PC-9 (cell line): ENCODE data around the gene SACS. TPM values are rescaled to one million over a fixed set of nuclear protein-coding genes. Genes with fewer than 3 reads are reported as not detected.

Experiments
- BruUV-seq: library from RNA; stranded (reverse); fragments of 400-500 nt; replicated peaks from 2 replicates; lab custom pipeline; 2021; lab: Mats Ljungman, UMichigan
- CTCF ChIA-PET: fragments of 300-600 bp; sonication (Branson Sonifier 250); formaldehyde crosslinking; loops from one replicate; lab custom pipeline; 2022; ENCODE audit warnings: antibody characterized with exemption; lab: Charles Lee
- POLR2A ChIA-PET: fragments of 300-600 bp; sonication (Branson Sonifier 250); formaldehyde crosslinking; loops from one replicate; lab custom pipeline; 2022; ENCODE audit warnings: antibody characterized with exemption; ENCODE audit not compliant: unreplicated experiment; lab: Charles Lee
- DNase-seq, 2 experiments: peaks; one replicate each; pipeline versions ENCODE4 v3.0.0 to v3.0.0-alpha.2; 2015 to 2022; ENCODE audit warnings: mixed read lengths in 1 of 2
- H2AFZ ChIP-seq: fragments of 200-600 bp; sonication (generic); 2 replicates; pipeline ENCODE4 v1.8.1; 2017; ENCODE audit warnings: antibody characterized with exemption
- H3F3A ChIP-seq: fragments of 200-600 bp; sonication (generic); 2 replicates; pipeline ENCODE4 v1.8.1; 2017; ENCODE audit warnings: antibody characterized with exemption, mild to moderate bottlenecking, low read depth; ENCODE audit not compliant: insufficient read depth
- H3K27ac ChIP-seq: fragments of 200-600 bp; sonication (generic); 2 replicates; pipeline ENCODE4 v1.6.1; 2016; ENCODE audit warnings: mixed run types
- H3K27me3 ChIP-seq: fragments of 200-600 bp; sonication (generic); 2 replicates; pipeline ENCODE4 v1.6.1; 2016; ENCODE audit warnings: low read depth, mixed run types; ENCODE audit not compliant: insufficient read depth
- H3K36me3 ChIP-seq: fragments of 200-600 bp; sonication (generic); 2 replicates; pipeline ENCODE4 v1.6.1; 2016; ENCODE audit warnings: low read depth, mixed run types
- H3K4me1 ChIP-seq: fragments of 200-600 bp; sonication (generic); replicated peaks from 2 replicates; pipeline ENCODE4 v1.6.1; 2016; ENCODE audit warnings: mixed run types; ENCODE audit not compliant: insufficient read depth
- H3K4me2 ChIP-seq: fragments of 200-600 bp; sonication (generic); 2 replicates; pipeline ENCODE4 v1.6.1; 2017; ENCODE audit warnings: mixed run types
- H3K4me3 ChIP-seq: fragments of 200-600 bp; sonication (generic); 2 replicates; pipeline ENCODE4 v1.6.1; 2016; ENCODE audit warnings: mixed run types
- H3K79me2 ChIP-seq: fragments of 200-600 bp; sonication (generic); 2 replicates; pipeline ENCODE4 v1.6.1; 2017; ENCODE audit warnings: low read depth, mixed run types
- H3K9me2 ChIP-seq: fragments of 200-600 bp; sonication (generic); 2 replicates; pipeline ENCODE4 v1.8.1; 2017; ENCODE audit warnings: mild to moderate bottlenecking; ENCODE audit not compliant: insufficient read depth
- H3K9me3 ChIP-seq: fragments of 200-600 bp; sonication (generic); 2 replicates; pipeline ENCODE4 v1.8.1; 2016; ENCODE audit warnings: low read depth; ENCODE audit not compliant: insufficient read depth
- H4K20me1 ChIP-seq: fragments of 200-600 bp; sonication (generic); 2 replicates; pipeline ENCODE4 v1.8.1; 2017; ENCODE audit not compliant: insufficient read depth
- EZH2 ChIP-seq: fragments of 200-600 bp; sonication (generic); IDR thresholded peaks from 2 replicates; pipeline ENCODE4 v1.8.0; 2017; ENCODE audit warnings: antibody characterized with exemption, low read depth
- intact Hi-C: fragments of 100-400 bp; cut with micrococcal nuclease; formaldehyde crosslinking; loops from one replicate; pipeline ENCODE4 v1.10.0; 2022; ENCODE audit not compliant: unreplicated experiment
- total RNA-seq: library from RNA; stranded (reverse); gene quantifications from 2 replicates; pipeline ENCODE4 v1.2.3, GENCODE V29; 2021
- TF ChIP-seq, protein P1 (sequence below): fragments of 200-600 bp; sonication (generic); conservative IDR thresholded peaks from 2 replicates; pipeline ENCODE4 v1.6.1; 2017; ENCODE audit warnings: mixed run types, antibody characterized with exemption, mild to moderate bottlenecking, moderate library complexity

The SACS gene
- total RNA-seq, 1 experiment from 2014 or later, result 1.4 TPM

DNA sequence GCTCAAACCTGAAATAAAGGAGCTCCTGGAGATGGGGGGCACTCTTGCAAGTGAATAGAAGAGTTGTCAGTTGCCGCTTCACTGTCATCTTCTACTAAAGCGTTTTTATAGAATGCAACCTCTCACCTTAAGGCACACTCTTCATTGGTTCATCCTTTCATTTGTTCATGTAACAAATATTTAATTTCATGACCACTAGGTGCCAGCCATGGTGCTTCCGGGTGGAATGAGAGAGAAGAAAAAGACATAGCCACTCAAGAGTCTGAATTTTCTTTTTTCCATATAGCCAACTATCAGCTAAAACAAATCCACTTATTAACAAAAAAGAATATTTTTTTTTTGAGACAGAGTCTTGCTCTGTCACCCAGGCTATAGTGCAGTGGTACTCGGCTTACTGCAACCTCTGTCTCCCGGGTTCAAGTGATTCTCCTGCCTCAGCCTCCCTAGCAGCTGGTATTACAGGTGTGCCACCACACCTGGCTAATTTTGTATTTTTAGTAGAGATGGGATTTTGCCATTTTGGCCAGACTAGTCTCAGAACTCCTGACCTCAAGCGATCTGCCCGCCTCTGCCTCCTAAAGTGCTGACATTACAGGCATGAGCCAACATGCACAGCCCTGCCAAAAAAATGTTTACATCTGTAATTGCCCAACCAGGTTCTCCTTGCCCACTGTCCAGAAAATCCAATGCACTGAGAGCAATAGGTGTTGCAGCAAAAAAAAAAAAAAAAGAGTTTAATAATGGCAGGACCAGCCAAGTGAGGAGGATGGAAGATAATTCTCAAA, 22.1 kb upstream of the SACS start:
- DNase-seq, result no peak

DNA sequence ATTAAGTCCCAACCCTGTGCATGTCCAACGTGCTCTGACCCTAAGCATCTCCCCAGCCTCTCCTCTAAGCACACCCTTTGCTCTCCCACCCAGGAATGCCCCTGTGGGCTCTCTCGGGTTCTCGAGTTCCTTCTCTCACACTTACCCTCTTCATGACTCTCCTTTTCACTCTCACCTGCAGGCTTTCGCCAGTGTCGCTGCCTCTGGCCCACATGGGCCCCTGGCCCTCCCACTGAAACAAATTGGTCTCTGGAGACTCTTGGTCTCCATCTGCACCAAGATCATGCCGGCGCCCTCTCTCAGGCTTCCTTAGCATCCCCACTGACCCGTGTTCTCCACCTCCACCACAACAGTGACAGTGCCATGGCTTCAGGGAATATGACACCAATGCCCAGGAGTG, 19.6 kb upstream of the SACS start:
- TF ChIP-seq EZH2, result no peak
- TF ChIP-seq, protein P1, sequence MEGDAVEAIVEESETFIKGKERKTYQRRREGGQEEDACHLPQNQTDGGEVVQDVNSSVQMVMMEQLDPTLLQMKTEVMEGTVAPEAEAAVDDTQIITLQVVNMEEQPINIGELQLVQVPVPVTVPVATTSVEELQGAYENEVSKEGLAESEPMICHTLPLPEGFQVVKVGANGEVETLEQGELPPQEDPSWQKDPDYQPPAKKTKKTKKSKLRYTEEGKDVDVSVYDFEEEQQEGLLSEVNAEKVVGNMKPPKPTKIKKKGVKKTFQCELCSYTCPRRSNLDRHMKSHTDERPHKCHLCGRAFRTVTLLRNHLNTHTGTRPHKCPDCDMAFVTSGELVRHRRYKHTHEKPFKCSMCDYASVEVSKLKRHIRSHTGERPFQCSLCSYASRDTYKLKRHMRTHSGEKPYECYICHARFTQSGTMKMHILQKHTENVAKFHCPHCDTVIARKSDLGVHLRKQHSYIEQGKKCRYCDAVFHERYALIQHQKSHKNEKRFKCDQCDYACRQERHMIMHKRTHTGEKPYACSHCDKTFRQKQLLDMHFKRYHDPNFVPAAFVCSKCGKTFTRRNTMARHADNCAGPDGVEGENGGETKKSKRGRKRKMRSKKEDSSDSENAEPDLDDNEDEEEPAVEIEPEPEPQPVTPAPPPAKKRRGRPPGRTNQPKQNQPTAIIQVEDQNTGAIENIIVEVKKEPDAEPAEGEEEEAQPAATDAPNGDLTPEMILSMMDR, result no peak
- POLR2A ChIA-PET, result no interaction called here
- H3K9me3 ChIP-seq, result no peaks in the 10 kb centered on the region

More for the DNA sequence above, 22.1 kb upstream of the SACS start:
- ChIA-PET CTCF (no interaction called here), POLR2A (no interaction called here)
- Histone ChIP-seq H3K4me2 (no peak overlapping the region), H3K27ac (no peak overlapping the region), H3K79me2 (no peaks in the 10 kb centered on the region), H3K9me2 (no peaks in the 10 kb centered on the region), H3K4me1 (no peaks in the 10 kb centered on the region), H3K9me3 (no peaks in the 10 kb centered on the region), H2AFZ (no peak overlapping the region), H3K4me3 (no peak overlapping the region), H3K36me3 (no peaks in the 10 kb centered on the region), H3K27me3 (peaks cover 32% of the 10 kb centered on the region), H4K20me1 (no peaks in the 10 kb centered on the region), H3F3A (no peaks in the 10 kb centered on the region)
- intact Hi-C loops, result no loop called here
- no TSS peak for BruUV-seq
- TF ChIP-seq, protein P1, result no peak
- TF ChIP-seq EZH2, result no peak

DNA sequence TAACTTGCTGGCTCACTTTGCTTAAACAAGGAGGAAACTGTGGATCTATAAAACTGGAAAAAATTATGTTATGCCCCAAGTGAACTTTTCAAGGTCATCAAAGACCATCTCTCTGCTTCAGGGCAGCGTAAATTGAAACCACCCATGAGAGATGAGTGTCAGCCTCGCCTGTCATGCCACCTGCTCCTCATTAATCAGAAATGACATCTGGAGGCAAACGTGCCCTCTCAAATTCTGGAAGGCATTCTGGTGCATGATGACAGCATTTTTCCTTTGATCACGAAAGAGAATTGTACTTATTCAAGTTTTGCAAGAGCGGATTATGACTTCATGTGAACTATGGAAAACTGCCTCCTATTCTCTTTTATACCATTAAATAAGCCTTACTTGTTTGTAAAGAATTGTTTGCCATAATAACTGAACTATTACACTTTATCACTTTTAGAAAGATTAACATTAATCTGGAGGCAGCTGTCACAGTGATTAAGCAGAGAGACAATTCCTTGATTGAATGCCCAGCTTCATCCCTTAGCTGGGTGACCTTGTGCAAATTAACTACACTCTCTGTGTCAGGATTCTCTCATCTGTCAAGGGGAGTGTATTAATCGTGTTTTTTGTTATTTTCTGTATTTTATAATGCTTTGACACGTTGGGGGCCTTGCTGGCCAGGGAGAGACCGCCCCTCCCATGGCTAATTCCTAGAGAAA, 17.0 kb upstream of the SACS start:
- no peak for DNase-seq
- Histone ChIP-seq H3K4me2 (no peak overlapping the region), H4K20me1 (no peaks in the 10 kb centered on the region), H3K4me1 (no peaks in the 10 kb centered on the region), H3K9me3 (no peaks in the 10 kb centered on the region), H3K4me3 (no peak overlapping the region), H2AFZ (no peak overlapping the region), H3K27ac (no peak overlapping the region), H3K27me3 (peaks cover 20% of the 10 kb centered on the region), H3K79me2 (no peaks in the 10 kb centered on the region), H3K9me2 (no peaks in the 10 kb centered on the region), H3F3A (no peaks in the 10 kb centered on the region), H3K36me3 (no peaks in the 10 kb centered on the region)
- TF ChIP-seq, protein P1, result no peak
- no peak for TF ChIP-seq EZH2
- intact Hi-C loops, result no loop called here
- no TSS peak for BruUV-seq
- CTCF ChIA-PET, result no interaction called here
- POLR2A ChIA-PET, result no interaction called here

More for the DNA sequence above, 19.6 kb upstream of the SACS start:
- CTCF ChIA-PET, result no interaction called here
- no TSS peak for BruUV-seq
- no peaks in the 10 kb centered on the region for H3K4me1 ChIP-seq
- intact Hi-C loops, result no loop called here
- no peaks in the 10 kb centered on the region for H3F3A ChIP-seq
- H2AFZ ChIP-seq, result no peak overlapping the region
- DNase-seq, result no peak
- H4K20me1 ChIP-seq, result no peaks in the 10 kb centered on the region
- no peaks in the 10 kb centered on the region for H3K9me2 ChIP-seq
- H3K4me3 ChIP-seq, result no peak overlapping the region
- peaks cover 26% of the 10 kb centered on the region for H3K27me3 ChIP-seq
- H3K4me2 ChIP-seq, result no peak overlapping the region
- no peak overlapping the region for H3K27ac ChIP-seq
- no peaks in the 10 kb centered on the region for H3K36me3 ChIP-seq
- H3K79me2 ChIP-seq, result no peaks in the 10 kb centered on the region
